Type B pancreatic cell (in vitro differentiated cells): ENCODE results near the gene UBAC2. TPM values are rescaled to one million over a fixed set of nuclear protein-coding genes. Genes with fewer than 3 reads are reported as not detected.

Experiments
- DNase-seq: peaks from one replicate; pipeline ENCODE4 v3.0.0; 2021; ENCODE audit warnings: mixed read lengths; ENCODE audit not compliant: unreplicated experiment; ENCODE audit errors: extremely low spot score
- H3K27ac Mint-ChIP-seq: 2 replicates; pipeline ENCODE4 v1.8.0; 2021; ENCODE audit warnings: mild to moderate bottlenecking, mixed read lengths
- H3K27me3 Mint-ChIP-seq: 2 replicates; pipeline ENCODE4 v1.8.0; 2021; ENCODE audit warnings: mixed read lengths
- H3K36me3 Mint-ChIP-seq: 2 replicates; pipeline ENCODE4 v1.8.0; 2021; ENCODE audit warnings: mixed read lengths
- H3K4me1 Mint-ChIP-seq: one replicate; pipeline ENCODE4 v1.8.0; 2021; ENCODE audit warnings: mixed read lengths; ENCODE audit not compliant: unreplicated experiment
- H3K4me3 Mint-ChIP-seq: 2 replicates; pipeline ENCODE4 v1.8.0; 2021; ENCODE audit warnings: mild to moderate bottlenecking, mixed read lengths
- H3K9me3 Mint-ChIP-seq: 2 replicates; pipeline ENCODE4 v1.8.0; 2021; ENCODE audit warnings: mixed read lengths
- CTCF ChIP-seq: fragments of 200-600 bp; sonication (generic); conservative IDR thresholded peaks from 2 replicates; pipeline ENCODE4 v1.5.0; 2021; ENCODE audit warnings: antibody characterized with exemption, mild to moderate bottlenecking
- total RNA-seq: library from RNA; stranded (reverse); gene quantifications from 2 replicates; pipeline ENCODE4 v1.2.1, GENCODE V29; 2021; ENCODE audit warnings: low replicate concordance

Gene UBAC2
- total RNA-seq, 1 donor from 2014 or later: 66.0 TPM

DNA sequence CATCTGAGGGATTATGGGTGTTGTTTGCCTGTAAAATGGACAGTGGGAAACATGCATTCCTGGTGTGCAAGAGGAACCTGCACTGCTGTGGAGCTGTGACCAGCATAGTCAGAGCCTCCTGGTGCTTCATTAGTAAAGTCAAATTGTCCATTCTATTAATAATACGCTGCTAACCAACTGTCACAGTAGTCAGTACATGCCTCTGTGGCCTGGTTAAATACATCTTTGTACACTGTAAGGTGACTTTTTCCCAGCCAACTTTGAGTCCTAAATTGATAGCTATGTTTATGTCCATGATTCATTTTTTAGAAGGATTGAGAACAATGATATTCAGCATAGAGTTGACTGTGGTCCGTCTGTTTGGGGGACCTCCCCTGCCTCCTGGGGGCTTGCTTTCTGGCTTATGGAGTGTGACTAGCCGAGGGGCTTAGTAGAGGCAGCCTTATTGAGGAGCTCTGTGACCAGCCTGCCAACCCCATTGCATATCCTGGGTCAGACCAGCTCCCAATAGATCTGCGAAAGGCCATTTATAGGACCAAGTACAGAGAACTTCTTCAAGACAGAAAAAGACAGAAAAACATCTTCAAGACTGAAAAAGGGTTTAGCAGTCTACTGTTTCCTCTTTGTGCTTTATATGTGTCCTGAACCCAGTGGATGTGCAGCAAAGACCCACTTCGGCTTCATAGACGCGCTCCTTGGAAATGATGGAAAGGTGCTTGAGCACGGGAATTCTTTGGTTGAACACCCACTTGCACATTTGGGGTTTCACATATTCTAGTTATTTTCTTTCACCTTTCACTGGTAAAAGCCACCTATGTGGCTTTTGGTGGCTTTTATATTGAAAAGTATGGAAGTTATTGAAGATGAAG lies 102.2 kb downstream of the UBAC2 start:
- Mint-ChIP-seq H3K9me3 (no peaks in the 10 kb centered on the region), H3K27ac (no peak overlapping the region), H3K4me3 (no peak overlapping the region), H3K4me1 (peaks cover 5% of the 10 kb centered on the region), H3K27me3 (no peaks in the 10 kb centered on the region), H3K36me3 (peaks cover 19% of the 10 kb centered on the region)
- TF ChIP-seq CTCF: no peak
- DNase-seq: no peak

DNA sequence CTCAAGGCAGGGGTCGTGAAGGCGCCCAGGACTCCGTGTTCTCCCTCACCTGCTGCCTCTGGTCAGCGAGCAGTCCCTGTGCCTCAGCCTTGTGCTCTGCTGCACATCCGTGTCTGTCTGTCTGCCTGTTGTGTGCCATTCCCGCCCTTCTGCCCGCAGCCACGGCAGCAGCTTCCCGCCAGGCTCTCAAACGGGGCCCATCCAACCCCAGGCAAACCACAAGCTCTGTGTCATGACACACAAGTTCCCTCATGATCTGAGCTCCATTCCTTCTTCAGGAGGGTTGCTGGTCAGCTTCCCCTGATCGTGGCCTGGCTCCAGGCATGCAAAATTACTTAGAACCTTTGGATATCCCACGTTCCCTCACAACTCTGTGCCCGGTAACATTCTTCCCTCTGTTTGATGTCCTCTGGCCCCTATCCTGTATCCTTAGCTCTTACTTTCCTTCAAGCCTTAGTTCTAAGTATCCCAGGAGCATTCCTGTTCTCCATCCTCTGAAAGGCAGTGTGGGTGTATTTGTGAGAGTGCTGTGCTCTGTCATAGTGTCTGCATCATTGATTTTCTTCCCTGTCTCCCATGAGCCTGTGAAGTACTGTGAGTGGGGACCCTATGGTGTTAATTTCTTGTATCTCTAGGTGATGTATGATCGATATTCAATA lies 103.3 kb downstream of the UBAC2 start:
- Mint-ChIP-seq H3K9me3 (no peaks in the 10 kb centered on the region), H3K27me3 (no peaks in the 10 kb centered on the region), H3K4me3 (no peak overlapping the region), H3K27ac (no peak overlapping the region), H3K4me1 (peaks cover 5% of the 10 kb centered on the region), H3K36me3 (peaks cover 29% of the 10 kb centered on the region)
- no peak for TF ChIP-seq CTCF
- no peak for DNase-seq

DNA sequence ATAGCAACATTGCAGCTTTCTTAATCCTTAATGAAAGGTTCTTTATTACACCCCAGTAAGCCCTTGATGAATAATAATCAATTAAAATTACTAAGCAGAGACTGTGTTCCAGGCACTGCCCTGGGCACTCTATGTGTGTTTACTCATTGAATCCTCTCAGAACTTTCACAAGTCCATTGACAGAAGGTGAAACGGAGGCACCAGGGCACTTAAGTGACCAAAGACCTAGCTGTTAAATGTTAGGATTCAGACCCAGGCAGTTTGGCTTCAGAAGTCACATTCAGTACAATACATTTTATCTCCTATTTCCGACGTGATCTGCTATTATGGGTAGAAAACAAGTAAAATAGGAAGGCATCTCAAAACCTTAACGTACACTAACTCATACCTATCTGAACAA lies 103.9 kb downstream of the UBAC2 start:
- no peak overlapping the region for H3K27ac Mint-ChIP-seq
- peaks cover 5% of the 10 kb centered on the region for H3K4me1 Mint-ChIP-seq
- no peak for TF ChIP-seq CTCF
- peaks cover 29% of the 10 kb centered on the region for H3K36me3 Mint-ChIP-seq
- H3K27me3 Mint-ChIP-seq: no peaks in the 10 kb centered on the region
- no peaks in the 10 kb centered on the region for H3K9me3 Mint-ChIP-seq
- DNase-seq: no peak
- H3K4me3 Mint-ChIP-seq: no peak overlapping the region

DNA sequence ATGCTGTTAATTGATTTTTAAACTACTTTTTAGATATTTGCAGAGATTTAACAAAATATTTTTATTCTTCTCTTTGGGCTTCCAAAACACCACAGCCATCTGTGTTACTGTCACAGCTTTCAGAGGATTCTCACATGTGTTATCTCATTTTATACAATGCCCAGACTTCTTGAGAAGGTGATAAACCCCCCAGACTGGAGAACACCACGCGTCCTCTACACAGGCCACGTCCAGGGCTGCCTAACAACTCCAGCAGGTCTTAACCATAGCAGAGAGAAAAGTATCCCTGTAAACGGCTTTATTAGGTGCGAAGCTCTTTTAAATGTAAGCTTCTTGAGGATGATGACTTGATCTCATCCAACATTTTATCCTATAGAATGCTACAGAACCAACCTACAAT lies 104.5 kb downstream of the UBAC2 start:
- no peak overlapping the region for H3K27ac Mint-ChIP-seq
- no peak for TF ChIP-seq CTCF
- H3K4me3 Mint-ChIP-seq: no peak overlapping the region
- no peak for DNase-seq
- H3K9me3 Mint-ChIP-seq: no peaks in the 10 kb centered on the region
- H3K36me3 Mint-ChIP-seq: peaks cover 29% of the 10 kb centered on the region
- peaks cover 5% of the 10 kb centered on the region for H3K4me1 Mint-ChIP-seq
- no peaks in the 10 kb centered on the region for H3K27me3 Mint-ChIP-seq

- no peak for DNase-seq
- no peaks in the 10 kb centered on the region for H3K9me3 Mint-ChIP-seq
- no peak overlapping the region for H3K27ac Mint-ChIP-seq
- no peaks in the 10 kb centered on the region for H3K27me3 Mint-ChIP-seq
- TF ChIP-seq CTCF: no peak
- H3K4me3 Mint-ChIP-seq: no peak overlapping the region
- H3K4me1 Mint-ChIP-seq: peaks cover 5% of the 10 kb centered on the region
- peaks cover 29% of the 10 kb centered on the region for H3K36me3 Mint-ChIP-seq
These were observed 104.9 kb downstream of the UBAC2 start for GRCh38 chr13:99305566-99305965.
